ENCODE results near the gene HOXA3.

GRCh38 chr7:27068259-27068658 lies 84.1 kb downstream of the HOXA3 start:
- TF ChIP-seq CTCF (IDR thresholded peaks at IDR 0.05) (no peak), POLR2A (IDR thresholded peaks at IDR 0.05) (no peak), POLR2AphosphoS5 (IDR thresholded peaks at IDR 0.05) (no peak)

All from breast epithelium (tissue), 3 donors.